Parathyroid adenoma (tissue), 2 donors: ENCODE data around the gene TOM1.

Experiments
- H2AFZ ChIP-seq: fragments of 300-600 bp; sonication (generic); one replicate; pipeline ENCODE4 v1.7.0; 2017; ENCODE audit warnings: antibody characterized with exemption, mild to moderate bottlenecking
- H3K27ac ChIP-seq: fragments of 300-600 bp; sonication (generic); one replicate; pipeline ENCODE4 v1.7.0; 2017
- H3K27me3 ChIP-seq: fragments of 300-600 bp; sonication (generic); one replicate; pipeline ENCODE4 v1.7.0; 2017; ENCODE audit warnings: low read length; ENCODE audit not compliant: control insufficient read depth, insufficient read depth
- H3K36me3 ChIP-seq: fragments of 300-600 bp; sonication (generic); one replicate; pipeline ENCODE4 v1.7.0; 2017; ENCODE audit warnings: low read length; ENCODE audit not compliant: control insufficient read depth, insufficient read depth
- H3K4me1 ChIP-seq: fragments of 300-600 bp; sonication (generic); one replicate; pipeline ENCODE4 v1.7.0; 2017; ENCODE audit warnings: control low read depth
- H3K4me2 ChIP-seq: fragments of 300-600 bp; sonication (generic); one replicate; pipeline ENCODE4 v1.7.0; 2017; ENCODE audit warnings: low read length
- H3K4me3 ChIP-seq: fragments of 300-600 bp; sonication (generic); one replicate; pipeline ENCODE4 v1.7.0; 2017; ENCODE audit warnings: low read depth, low read length
- H3K79me2 ChIP-seq: fragments of 300-600 bp; sonication (generic); one replicate; pipeline ENCODE4 v1.7.0; 2017; ENCODE audit warnings: control low read depth
- H3K9ac ChIP-seq: fragments of 300-600 bp; sonication (generic); one replicate; pipeline ENCODE4 v1.7.0; 2017; ENCODE audit warnings: mild to moderate bottlenecking
- H3K9me3 ChIP-seq: fragments of 300-600 bp; sonication (generic); one replicate; pipeline ENCODE4 v1.7.0; 2017; ENCODE audit warnings: low read length; ENCODE audit not compliant: control insufficient read depth
- TF ChIP-seq, protein P1 (sequence below): fragments of 300-600 bp; sonication (generic); IDR thresholded peaks from one replicate; pipeline ENCODE4 v1.7.0; 2017; ENCODE audit warnings: antibody characterized with exemption, mild to moderate bottlenecking
- donor health status: primary hyperparathyroidism.

Gene TOM1

DNA sequence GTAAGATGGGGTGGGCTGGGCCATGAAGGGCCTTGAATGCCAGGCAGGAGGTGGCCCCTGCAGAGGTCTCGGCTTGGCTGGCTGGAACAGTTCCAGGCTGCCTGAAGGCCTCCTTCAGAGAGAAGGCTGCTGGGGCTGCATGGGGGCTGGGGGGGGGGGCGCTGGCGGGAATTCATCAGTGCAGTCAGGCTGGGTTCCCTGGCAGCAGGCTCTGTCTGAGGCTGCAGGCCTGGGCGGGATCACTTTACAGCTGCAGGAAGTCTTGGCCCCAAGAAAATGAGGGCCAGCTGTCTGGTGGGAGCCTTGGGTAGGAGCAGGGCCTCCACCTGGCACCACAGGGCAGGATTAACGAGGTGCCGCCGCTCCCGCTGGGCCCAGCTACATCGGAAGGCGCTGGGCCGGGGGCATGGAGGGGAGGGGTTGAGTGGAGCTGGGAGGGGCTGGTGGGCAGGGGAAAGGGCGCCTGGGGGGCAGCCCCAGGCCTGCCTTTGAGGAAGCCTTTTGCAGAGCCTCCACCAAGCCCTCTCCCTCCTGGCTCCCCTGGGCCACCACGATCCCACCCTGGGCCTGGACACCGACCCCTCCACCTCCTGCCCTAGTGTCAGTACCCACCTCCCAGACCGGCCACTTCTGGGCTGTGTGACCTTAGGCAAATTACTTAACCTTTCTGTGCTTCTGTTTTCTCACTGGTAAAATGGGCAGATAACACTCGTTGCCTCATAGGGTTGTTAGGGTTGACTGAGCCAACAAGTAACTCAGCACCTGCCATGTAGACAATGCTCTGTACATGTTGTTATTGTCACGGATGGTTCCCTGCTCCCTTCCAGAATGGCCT, 50.2 kb downstream of the TOM1 start:
- H3K4me3 ChIP-seq, result peak overlapping the region; percentile 51
- H3K4me2 ChIP-seq, result peak overlapping the region; percentile 93
- TF ChIP-seq, protein P1, sequence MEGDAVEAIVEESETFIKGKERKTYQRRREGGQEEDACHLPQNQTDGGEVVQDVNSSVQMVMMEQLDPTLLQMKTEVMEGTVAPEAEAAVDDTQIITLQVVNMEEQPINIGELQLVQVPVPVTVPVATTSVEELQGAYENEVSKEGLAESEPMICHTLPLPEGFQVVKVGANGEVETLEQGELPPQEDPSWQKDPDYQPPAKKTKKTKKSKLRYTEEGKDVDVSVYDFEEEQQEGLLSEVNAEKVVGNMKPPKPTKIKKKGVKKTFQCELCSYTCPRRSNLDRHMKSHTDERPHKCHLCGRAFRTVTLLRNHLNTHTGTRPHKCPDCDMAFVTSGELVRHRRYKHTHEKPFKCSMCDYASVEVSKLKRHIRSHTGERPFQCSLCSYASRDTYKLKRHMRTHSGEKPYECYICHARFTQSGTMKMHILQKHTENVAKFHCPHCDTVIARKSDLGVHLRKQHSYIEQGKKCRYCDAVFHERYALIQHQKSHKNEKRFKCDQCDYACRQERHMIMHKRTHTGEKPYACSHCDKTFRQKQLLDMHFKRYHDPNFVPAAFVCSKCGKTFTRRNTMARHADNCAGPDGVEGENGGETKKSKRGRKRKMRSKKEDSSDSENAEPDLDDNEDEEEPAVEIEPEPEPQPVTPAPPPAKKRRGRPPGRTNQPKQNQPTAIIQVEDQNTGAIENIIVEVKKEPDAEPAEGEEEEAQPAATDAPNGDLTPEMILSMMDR, result no peak
- no peaks in the 10 kb centered on the region for H3K27me3 ChIP-seq
- H3K27ac ChIP-seq, result peak overlapping the region; percentile 47
- H3K79me2 ChIP-seq, result no peaks in the 10 kb centered on the region
- H2AFZ ChIP-seq, result peak overlapping the region; percentile 80
- H3K9ac ChIP-seq, result no peak overlapping the region
- H3K4me1 ChIP-seq, result peaks cover 11% of the 10 kb centered on the region
- H3K9me3 ChIP-seq, result no peaks in the 10 kb centered on the region
- H3K36me3 ChIP-seq, result no peaks in the 10 kb centered on the region

DNA sequence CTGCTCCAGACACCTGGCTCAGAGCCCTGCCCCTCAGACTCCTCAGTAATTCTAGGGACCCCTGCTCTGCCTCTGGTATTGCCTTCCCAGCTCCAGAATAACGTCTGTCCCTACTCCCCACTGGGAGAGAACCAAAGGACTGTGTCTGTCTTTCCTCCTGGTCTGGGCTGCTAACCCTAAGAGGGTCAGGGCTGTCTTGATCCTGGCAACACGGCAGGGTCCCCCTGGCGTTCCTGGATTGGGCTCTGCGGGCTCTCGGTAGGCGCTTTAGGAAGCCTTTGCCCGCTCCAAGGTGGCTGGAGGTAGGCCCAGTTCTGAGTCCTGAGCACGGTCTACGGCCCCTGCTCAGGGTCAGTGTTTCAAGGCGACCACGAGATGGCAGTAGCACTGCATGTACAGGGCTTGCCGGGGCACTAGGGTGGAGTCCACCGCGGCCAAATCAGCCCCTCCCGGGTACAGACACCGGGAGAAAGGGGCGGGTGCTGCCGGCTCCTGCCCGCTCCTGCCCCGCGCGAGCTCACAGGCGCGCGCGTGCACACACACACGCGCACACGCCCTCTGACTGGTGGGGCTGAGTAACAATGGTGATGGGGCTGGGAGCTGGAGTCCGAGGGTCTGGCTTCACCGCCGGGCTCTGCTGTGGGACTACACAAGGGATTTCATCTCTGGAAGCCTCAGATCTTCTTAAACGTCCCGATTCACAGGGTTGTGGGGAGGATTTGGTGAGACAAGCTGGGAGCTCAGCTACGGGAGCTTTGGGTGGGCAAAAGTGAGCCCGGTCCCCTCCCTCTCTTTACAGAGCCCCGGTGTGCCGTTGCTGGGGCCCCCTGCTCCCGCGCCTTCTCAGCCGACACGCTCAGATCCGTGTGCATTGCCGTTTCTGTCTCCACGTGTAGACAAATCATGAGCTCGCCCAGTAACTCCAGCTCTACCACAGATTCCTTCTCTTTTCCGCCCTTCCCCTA, 51.1 kb downstream of the TOM1 start:
- peak overlapping the region; percentile 51 for H3K4me3 ChIP-seq
- TF ChIP-seq, protein P1, result peak; percentile 70
- no peaks in the 10 kb centered on the region for H3K9me3 ChIP-seq
- no peaks in the 10 kb centered on the region for H3K27me3 ChIP-seq
- H2AFZ ChIP-seq, result peak overlapping the region; percentile 80
- peak overlapping the region; percentile 61 for H3K27ac ChIP-seq
- peak overlapping the region; percentile 93 for H3K4me2 ChIP-seq
- no peaks in the 10 kb centered on the region for H3K79me2 ChIP-seq
- H3K9ac ChIP-seq, result no peak overlapping the region
- H3K4me1 ChIP-seq, result peaks cover 11% of the 10 kb centered on the region
- H3K36me3 ChIP-seq, result no peaks in the 10 kb centered on the region

DNA sequence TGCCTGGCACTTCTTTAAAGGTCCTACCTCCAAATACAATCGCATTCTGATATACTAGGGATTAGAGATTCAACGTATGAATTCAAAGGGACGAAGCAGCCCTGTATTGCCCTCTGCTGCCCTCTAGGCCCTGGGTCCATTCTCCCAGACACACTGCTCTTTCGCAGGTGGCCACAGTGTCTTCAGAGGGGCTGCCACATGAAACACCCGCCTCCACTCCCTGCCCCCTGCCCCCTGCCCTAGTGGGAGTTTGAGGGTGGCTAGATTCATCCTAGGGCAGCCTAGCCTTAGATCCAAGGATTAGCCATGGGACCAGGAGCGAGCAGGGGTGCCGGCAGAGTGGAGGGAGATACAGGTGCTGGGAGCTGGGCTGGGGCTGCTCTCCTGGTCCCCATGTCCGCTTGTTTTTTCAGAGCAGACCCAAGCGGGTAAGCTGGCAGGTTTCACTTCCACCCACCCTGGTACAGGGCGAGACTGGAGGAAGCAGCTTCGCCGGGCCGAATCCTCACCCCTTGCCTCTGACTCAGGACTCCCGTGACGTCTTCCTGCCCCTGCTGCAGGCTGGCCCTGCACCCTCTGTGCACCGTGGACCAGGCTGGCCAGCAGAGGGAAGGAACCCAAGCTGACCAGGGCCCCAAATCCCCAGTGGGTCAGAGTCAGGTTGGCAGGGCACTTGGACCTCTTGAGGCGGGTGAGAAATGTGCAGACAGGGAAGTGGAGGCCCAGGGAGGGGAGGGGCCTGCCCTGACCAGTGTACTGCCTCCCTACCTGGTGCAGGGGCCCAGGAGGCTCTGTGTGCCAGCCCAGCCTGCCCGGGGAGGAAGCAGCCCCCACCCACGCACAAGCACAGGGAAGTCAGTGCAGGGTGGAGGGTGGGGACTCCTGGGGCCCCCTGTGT, 52.8 kb downstream of the TOM1 start:
- H3K4me3 ChIP-seq, result no peak overlapping the region

GRCh38 chr22:35353318-35353717, 53.6 kb downstream of the TOM1 start:
- Histone ChIP-seq H3K27me3 (no peaks in the 10 kb centered on the region), H3K27ac (no peak overlapping the region), H3K36me3 (no peaks in the 10 kb centered on the region), H3K4me2 (no peak overlapping the region), H3K4me1 (peaks cover 11% of the 10 kb centered on the region), H3K9ac (no peak overlapping the region), H3K9me3 (no peaks in the 10 kb centered on the region), H2AFZ (no peak overlapping the region), H3K4me3 (no peak overlapping the region), H3K79me2 (no peaks in the 10 kb centered on the region)
- TF ChIP-seq, protein P1, result no peak

More for the DNA sequence above, 52.8 kb downstream of the TOM1 start:
- H3K27ac ChIP-seq, result no peak overlapping the region
- no peaks in the 10 kb centered on the region for H3K36me3 ChIP-seq
- peaks cover 11% of the 10 kb centered on the region for H3K4me1 ChIP-seq
- no peaks in the 10 kb centered on the region for H3K79me2 ChIP-seq
- no peak overlapping the region for H2AFZ ChIP-seq
- H3K4me2 ChIP-seq, result no peak overlapping the region
- H3K9ac ChIP-seq, result no peak overlapping the region
- no peaks in the 10 kb centered on the region for H3K9me3 ChIP-seq
- TF ChIP-seq, protein P1, result no peak
- no peaks in the 10 kb centered on the region for H3K27me3 ChIP-seq
